HG03025 (cell line): ENCODE data around the gene FOCAD.

Experiments
- ATAC-seq: cut with Tn5 transposase; IDR thresholded peaks from one replicate; pipeline ENCODE4 v1.9.1; 2021; ENCODE audit warnings: mild to moderate bottlenecking, moderate library complexity; ENCODE audit not compliant: unreplicated experiment, low FRiP score

The FOCAD gene

DNA sequence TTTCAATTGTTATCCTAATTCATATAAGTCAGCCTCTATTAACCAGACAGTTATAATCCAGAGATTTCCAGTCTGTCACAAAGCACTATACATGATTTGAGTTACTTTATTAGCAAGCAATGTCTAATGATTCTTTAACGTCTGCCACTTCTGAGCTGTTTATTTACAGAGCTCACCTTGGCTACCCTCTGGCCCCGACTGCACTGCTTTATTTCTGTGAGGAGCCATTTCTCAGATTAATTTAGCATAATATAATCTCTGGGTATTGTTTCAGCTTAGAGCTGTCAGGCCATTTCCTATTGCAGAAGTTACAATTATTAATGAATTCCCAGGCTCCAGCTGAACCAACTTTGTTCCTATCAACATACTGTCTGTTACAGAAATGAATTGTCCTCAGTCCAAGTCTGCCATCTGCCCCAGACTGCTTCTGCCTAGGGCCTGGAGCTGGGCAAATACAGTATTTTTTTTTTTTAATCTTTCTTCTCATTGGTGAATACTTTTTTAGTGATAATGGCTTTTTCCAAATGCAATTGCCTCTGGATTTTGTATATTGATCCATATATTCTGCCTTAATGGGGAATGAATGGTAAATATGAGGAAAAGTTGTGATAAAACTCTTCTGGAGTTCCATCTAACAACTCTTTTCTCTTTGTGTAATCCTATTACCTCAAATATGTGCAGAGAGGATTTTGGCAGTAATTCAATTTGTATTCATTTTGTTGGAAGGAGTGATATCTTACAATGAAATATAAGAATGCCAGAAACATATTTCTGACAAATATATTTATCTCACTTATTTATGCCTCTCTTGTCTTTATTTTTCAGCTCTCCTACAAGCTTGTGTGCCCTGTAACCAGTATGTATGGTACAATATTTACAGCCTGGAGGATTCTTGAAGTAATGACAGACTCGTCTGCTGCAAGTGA lies 104.7 kb downstream of the FOCAD start:
- no peak for ATAC-seq

DNA sequence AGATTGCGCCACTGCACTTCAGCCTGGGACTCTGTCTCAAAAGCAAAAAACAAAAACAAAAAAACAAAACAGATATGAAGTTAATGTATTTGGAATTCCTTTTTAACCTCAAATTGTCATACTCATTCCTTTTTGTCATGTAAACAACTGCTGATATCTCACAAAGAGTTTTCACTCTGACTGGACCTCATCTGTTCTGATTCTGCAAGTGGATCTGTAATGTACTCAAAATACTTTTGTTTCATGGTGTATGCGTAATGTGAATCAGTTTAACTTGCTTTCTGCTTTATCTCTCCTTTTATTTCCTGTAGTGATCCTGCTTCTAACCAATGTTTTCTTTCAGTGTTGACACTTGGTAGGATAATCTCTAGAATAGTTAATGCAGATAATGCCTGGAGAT lies 106.7 kb downstream of the FOCAD start:
- no peak for ATAC-seq

DNA sequence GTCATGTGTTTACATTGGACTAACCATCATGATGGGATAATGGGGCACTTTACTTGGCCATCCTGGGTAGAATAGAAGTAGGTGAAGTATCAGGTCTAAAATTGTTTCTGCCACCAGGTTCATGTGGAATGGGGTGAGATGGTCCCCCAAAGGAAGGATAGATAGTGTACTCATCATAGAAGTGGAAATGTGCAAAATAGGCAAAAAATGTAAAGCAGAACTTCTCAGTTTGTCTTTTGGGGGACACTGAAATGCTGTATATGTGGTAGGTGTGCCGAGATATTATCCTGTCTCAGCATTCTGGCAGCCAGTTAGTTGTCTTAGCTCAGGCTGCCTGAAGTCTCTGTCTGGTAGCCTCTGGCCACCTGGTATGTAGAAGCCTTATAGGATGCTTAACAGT lies 107.6 kb downstream of the FOCAD start:
- no peak for ATAC-seq

DNA sequence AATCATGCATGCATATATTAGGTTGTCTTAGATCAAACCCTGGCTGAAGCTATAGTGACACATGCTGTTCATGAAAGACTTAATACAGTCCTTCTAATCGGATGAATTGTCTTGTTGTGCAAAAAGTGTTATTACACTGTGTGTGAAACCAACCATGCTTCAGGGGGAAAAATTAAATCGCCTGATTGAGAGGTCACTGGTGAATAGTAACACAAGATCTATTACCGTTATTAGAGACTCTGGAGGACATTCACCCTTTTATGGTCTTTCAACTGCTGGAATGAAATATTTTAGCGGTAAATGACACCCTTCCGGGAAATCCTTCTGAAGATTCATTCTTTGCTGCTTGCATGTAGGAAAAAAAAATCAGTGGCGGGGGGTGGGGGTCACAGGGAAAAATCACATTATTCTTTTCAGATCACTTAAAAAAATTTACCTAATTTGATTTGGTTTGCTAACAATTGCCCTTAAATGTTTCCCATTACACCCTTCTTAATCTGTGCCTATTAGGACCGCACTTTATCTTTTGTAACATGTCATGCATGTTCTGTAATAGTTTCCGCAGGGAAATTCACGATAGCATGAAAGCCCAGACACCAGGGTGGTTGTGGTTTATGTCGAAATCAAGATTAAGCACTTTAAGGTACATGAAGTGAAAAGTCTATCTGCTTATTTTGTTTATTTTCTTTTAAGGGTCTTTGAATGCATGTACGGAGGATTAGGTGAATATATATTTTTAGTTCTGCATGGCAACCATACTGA lies 120.6 kb downstream of the FOCAD start:
- ATAC-seq = no peak

DNA sequence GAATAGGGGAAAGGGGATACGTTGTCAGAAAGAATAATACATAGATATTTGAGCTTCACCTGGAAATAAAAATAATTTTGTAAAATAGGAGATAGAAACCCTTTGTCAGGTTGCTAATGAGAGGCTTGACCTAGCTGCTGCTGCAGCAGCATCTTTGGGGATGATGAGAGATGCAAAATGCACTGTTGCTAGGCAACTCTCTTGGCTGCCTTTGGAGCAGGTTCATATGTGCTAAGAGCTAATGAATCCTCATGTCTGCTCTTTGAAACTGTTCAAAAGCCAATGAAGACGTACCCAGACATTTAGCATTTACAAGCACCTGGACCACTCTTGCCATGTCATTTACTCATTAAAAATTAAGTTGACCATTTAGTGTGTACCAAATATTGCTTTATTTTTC lies 121.7 kb downstream of the FOCAD start:
- ATAC-seq = no peak

GRCh38 chr9:20808002-20808401 lies 123.9 kb downstream of the FOCAD start:
- ATAC-seq = no peak

DNA sequence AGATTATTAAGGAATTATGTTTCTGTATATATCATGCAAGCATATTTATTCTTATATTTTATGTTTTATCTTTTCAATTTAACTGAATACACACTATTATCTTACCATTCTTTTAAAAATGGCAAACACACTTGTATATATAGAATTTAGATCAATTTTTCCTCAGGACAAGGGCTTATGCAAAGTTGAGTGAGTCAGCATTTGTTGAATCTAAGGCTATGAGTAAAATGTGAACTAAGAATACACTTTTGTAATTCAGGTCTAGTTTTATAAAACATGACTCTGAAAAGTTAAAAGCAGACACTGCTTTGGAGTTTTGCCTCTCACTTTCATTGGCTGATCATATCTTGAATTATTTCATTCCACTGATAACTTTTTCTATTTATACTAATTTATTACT lies 127.8 kb downstream of the FOCAD start:
- no peak for ATAC-seq

DNA sequence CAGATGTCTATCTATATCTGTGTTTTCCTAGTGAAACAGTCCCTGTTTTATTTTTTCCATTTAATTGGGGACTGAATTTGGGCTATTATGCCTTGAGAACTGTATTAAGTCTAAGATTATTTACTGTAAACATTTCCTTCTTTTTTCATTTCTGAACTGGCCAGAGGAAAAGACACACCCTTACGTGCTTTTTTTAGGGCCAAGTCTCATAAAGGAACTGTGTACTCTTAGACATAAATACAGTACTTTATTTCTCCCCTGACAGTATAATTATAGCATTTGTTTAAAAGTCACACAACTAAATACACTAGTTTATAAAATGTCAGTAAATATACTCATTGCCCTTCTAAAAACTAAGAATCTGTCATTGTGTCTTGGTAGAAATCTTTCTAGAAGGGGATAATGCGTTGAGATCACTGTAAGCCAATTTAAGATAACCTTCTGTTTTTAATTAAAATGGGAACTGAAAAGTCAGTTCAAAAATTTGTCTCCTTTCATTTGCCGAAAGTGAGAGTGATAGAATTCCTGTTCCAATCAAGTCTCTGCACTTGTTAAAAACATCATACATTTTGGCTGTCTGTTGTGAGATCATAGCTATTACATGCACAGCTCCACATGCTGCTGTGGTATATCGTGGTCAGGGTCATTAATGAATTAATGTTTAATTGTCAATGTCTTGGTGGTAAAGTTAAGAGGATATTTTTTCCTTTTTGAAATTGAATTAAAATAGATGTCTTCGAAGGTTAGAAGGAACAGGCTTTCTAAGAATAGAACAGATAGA lies 132.1 kb downstream of the FOCAD start:
- no peak for ATAC-seq

- no peak for ATAC-seq
Observed at GRCh38 chr9:20823051-20823450, 139.0 kb downstream of the FOCAD start.

DNA sequence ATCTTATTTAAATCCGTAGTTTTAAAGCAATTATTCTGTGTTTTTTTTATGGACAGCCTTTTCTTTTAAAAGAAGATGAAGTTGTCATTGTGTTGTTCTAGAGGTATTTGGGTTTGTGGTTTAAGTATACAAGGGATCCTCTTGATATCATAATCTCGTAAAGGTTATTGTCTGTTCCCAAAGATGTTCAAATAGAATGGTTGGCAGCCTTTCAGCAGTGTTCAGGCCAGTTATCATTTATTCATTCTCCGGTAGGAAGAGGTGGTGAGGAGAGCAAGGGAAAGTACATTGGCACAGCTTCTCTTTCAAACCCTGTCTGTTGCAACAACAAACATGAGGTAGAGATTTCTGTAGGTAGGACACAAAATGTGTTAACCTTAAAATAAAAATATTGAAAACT lies 147.0 kb downstream of the FOCAD start:
- no peak for ATAC-seq

DNA sequence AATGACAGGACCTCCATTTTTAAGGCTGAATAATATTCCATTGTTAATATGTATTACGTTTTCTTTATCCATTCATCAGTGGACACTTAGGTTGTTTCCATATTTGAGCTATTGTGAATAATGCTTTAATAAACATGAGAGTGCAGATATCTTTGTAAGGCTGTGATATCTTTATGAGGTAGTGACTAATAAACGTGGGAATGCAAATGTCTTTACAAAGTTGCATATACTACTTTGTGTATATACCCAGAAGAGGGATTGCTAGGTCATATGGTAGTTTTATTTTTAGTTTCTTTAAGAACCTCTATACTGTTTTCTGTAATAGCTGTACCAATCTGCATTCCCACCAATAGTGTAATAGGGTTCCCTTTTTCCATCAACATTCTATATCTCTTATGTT lies 148.7 kb downstream of the FOCAD start:
- no peak for ATAC-seq

DNA sequence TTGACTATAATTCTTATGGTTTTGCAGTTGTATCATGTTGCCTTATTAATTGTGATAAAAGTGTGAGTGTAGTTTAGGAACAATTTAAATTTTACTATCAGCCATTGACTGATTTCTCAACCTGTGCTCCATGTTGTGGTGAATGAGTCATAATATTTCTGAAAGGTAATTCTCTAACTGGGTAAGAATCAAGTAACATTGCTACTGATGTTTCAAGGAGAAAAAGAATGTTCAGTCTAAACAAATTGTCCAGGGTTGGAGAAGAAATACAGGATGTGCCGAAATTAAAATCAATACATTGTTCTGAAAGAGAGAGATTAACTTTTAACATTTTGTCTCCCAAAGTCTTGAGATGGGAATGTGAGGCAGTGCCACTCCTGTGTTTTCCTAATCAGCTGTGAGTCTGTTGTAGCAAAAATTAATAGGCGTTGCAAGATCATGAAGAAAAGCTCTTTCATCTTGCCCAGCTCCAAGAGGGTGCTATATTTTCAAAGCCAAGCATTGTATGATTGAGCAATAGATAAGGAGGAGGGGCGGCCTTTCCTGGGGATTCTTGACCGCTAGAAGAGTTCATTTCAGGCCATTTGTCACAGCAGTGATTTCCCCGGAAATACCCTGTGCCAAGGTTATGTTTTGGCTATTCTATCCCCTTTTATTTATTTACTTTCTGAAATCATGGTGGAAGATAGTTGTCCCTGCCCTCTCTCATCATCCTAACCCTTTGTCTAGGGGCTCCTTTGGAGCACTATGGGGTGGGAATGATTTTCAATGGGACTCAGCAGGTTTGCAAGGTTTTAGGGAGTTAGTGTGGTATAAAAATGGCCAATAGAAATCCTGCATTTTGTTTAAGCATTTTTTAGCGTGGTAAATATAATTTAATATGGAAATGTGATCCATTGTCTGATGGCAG lies 151.6 kb downstream of the FOCAD start:
- no peak for ATAC-seq

GRCh38 chr9:20837166-20837565 lies 153.1 kb downstream of the FOCAD start:
- ATAC-seq = no peak

- ATAC-seq = no peak
Observed at GRCh38 chr9:20838218-20838617, 154.2 kb downstream of the FOCAD start.

- ATAC-seq = no peak
Observed at GRCh38 chr9:20844916-20845315, 160.9 kb downstream of the FOCAD start.

GRCh38 chr9:20848490-20848889 lies 164.4 kb downstream of the FOCAD start:
- ATAC-seq = no peak

DNA sequence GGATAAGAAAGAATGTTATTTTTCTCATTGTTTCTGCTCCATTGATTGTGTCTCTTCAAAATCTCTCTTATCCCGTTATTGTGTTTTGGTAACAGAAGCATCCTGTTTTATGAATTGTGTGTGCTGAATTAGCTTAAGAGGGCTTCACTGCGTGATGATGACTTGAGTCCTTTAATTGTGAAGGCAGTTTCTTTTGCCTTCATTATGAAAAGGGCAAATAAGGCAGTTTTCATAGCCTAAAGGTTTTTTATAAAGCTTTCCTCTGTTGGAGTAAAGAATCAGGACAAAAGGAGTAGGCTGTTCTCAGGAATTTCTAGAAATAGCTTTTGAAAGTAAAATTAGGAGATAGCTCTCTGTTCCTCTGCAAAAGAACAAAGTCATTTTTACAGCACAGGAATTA lies 169.8 kb downstream of the FOCAD start:
- ATAC-seq = no peak

DNA sequence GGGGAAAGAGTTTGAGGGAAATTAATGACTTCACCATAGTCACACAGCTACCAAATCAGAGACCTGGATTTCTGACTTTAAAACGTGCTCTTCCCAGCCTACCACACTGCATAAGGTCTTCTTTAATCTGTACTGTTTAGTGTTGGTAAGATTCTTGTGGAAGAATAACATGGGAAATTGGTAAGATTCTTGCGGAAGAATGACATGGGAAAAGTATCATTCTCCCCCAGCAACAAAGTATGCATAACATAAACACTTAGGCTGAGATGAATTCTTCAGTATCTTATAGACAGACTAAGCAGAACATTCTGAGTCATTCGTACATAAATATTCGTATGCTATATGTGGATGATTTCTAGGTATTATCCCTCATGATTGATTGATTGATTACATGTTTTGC lies 170.4 kb downstream of the FOCAD start:
- no peak for ATAC-seq

DNA sequence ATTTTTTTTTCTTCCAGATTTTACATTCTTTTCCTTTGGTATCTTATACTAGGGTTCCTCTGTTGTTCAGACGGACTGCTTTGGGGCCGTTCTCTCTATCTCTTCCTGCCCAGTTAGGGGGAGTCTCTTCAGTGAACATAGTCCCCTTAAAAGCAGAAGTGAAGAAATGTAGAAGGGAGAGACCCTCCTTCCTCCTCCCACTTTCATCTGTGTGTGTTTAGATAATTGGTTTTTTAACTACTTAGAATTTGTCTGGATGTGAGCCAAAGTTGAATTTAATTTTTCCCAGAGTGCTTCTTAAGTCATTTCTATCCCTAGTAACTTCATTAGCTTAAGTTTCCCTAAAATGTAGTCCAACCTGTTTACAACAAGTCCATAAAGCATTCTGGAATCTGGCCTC lies 179.9 kb downstream of the FOCAD start:
- no peak for ATAC-seq

GRCh38 chr9:20865347-20865746 lies 181.3 kb downstream of the FOCAD start:
- no peak for ATAC-seq
